GM10266 (cell line): ENCODE results near the gene TNF.

Experiments
- DNase-seq: peaks from one replicate; pipeline ENCODE4 v3.0.0; 2012; ENCODE audit errors: extremely low spot score
- TF ChIP-seq, protein P1 (sequence below): IDR thresholded peaks from 2 replicates; pipeline ENCODE4 v1.5.1; 2012; ENCODE audit warnings: mild to moderate bottlenecking, low read depth; ENCODE audit not compliant: control insufficient read depth, insufficient read depth; ENCODE audit errors: missing control alignments

TNF gene

DNA sequence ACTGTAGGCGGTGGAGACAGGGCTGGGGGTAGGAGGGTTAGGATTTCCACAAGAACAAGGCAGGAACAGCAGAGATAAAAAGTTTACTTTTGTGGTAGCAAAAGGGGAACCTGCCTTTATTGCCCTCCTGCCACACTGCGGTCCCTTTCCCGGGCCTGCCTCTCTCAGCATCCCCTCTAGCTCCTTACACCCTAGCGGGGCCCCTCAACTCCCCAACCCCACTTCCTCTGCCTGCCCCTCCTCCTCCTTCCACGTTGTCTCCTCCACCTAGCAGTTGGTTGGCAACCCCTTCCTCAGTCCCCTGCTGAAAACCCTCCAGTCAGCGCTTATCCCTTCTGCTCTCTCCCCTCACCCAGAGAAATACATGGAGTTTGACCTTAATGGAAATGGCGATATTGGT, 40.4 kb downstream of the TNF start:
- DNase-seq, result no peak
- TF ChIP-seq, protein P1, sequence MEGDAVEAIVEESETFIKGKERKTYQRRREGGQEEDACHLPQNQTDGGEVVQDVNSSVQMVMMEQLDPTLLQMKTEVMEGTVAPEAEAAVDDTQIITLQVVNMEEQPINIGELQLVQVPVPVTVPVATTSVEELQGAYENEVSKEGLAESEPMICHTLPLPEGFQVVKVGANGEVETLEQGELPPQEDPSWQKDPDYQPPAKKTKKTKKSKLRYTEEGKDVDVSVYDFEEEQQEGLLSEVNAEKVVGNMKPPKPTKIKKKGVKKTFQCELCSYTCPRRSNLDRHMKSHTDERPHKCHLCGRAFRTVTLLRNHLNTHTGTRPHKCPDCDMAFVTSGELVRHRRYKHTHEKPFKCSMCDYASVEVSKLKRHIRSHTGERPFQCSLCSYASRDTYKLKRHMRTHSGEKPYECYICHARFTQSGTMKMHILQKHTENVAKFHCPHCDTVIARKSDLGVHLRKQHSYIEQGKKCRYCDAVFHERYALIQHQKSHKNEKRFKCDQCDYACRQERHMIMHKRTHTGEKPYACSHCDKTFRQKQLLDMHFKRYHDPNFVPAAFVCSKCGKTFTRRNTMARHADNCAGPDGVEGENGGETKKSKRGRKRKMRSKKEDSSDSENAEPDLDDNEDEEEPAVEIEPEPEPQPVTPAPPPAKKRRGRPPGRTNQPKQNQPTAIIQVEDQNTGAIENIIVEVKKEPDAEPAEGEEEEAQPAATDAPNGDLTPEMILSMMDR, result no peak

DNA sequence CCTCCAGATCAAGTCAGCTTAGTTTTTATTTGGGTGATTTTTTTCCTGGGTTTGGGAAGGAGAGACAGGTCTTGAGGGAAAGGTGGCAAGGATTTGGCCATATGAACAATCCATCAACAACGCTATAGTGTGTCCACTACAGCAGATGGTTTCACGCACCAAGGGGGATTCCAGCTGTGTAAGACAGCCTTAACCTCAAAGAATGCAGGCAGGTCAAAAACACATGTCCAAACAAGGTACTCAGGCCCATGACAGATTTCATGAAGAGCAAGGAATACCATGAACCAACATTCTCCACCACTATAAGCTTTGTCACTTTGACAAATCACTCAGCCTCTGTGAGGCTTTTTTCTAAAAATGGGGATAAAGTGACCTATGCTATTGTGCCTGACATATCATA, 41.6 kb downstream of the TNF start:
- TF ChIP-seq, protein P1, result no peak
- DNase-seq, result no peak

DNA sequence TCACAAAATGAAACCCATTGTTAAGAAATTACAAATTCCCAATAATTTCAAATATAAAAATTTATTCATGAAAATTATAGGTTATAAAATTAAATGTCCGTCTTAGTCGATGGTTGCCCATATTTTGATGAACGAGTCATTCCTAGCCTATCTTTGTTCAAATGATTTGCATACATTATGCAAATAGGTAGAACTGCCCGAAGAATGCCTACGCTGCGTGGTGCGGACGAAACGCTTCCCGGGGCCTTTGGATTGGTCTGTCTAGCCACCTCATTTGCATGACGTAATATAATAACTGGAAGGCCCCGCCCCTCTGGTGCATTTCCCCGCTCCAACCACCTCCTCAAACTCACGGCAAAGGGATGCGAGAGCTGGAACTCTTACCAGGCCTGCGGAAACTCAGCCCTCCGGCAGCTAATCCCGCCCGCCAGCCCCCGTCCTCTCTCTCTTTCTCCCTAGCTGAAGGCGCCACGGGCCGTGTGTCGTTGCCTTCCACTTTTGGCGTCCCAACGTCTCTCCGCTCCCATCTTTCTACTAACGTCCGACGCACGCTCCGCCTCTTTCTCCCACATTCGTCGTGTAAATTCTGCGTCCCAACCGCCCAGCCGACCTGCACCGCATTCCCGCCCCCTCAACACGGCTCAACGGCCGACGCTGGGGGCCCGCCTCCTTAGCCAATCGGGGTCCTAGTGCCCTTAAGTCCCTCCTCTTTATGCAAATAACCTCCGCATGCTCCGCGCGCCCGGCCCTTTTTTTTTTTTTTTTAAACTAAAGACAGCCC, 44.6 kb downstream of the TNF start:
- TF ChIP-seq, protein P1, result no peak
- DNase-seq, result peak; percentile 87

DNA sequence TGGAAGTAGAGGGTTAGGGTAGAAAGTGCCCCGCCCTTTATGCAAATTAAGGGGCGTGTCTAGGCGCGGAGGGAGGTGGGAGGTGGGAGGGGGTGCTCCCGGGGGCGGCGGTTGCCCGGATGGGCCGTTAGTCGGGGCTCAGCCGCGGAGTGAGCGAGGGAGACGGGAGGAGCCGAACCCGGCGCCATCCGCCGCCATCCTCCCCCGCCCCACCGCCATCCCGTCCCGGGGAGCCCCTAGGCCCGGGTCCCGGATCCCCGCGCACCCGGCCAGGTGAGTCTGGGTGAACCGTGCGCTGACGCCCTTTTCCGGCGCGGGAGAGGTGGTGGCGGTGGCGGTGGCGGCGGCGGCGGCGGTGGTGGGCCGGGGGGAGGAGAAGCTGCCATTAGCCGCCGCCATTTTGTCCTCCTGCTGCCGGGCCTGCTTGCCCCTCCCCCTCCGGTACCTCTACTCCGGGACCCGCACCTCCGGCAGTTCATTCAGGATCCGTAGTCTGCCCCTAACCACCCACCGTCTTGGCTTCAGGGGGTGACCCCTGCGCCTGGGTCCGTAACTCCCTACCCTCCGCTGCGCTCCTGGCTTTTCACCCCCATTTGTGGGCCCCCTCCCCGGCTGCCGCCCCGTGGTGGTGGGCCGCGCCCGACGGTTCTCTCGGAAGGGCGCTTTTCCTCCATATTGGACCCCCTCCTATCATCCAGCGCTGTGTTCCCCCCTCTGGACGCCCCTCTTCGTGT, 45.4 kb downstream of the TNF start, which contains the start of gene PRRC2A:
Gene PRRC2A (plus strand): TSS at position 130 of the 734 bp plus-strand sequence. CDS start 2,075 bp downstream, outside the sequence.
- TF ChIP-seq, protein P1, result no peak
- peak; percentile 99 for DNase-seq

DNA sequence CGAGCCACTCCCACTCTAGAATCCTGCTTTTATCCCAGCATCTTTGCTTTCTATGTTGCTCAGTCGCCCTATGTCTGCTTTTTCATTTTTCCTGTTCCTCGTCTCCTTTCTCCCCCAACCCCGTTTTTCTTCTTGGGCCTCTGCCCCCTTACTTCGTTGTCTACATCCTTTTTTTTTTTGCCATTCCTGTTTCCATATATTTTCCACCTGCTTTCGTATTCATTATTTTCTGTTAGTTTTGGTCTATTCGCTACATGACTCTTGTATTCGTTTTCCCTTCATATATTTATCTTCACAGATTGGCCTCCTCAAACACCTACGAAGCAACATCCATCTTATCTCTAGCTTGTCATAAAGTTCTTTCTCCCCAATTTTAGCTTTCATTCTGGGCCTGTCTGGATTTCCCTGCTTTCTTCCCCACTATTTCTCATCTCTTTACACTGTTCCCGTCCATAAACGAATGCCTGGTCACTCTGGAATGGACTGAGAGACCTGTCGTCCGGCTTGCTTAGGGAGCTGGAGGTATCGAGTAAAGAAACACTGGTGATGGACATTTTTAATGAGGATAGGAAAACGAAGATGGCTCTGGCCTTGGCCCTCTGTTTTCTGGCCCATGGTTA, 46.1 kb downstream of the TNF start:
- TF ChIP-seq, protein P1, result no peak
- DNase-seq, result no peak

DNA sequence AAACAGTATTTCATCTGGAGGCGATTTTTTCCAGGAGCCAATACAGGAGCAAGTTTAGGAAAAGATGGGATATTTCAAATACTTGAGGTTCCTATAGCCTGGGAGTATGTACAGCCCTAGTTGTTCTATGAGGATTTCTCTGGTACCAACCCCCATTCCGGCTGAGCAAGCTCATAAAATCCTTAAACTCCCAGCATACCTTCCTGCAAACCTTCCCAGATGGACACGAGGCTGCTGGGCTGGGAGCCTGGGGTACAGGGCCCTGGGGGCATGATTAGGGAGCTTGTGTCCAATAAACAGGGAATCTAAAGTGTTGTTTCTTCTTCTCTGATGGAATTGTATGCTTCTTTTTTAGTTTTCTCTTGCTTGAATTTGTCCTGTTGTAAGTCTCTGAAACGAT, 46.6 kb downstream of the TNF start:
- TF ChIP-seq, protein P1, result no peak
- no peak for DNase-seq
